Adipose tissue (tissue), 3 donors: ENCODE results near the gene BCO1. TPM values are rescaled to one million over a fixed set of nuclear protein-coding genes. Genes with fewer than 3 reads are reported as not detected.

ENCODE experiments used
- H3K27ac ChIP-seq: one replicate; pipeline ENCODE4 v1.5.1; 2013; ENCODE audit warnings: low read depth, low read length
- WGBS, 3 donors: extraction: QIAGEN DNeasy Blood & Tissue Kit; methylation state at CpG; one replicate each; pipeline ENCODE4 v1.1.7; 2013; 5-methylcytosine and 5-hydroxymethylcytosine counted together
- polyA plus RNA-seq, 3 donors: library from polyadenylated mRNA; stranded (reverse); fragments of 200-250 nt; gene quantifications; one replicate each; pipeline ENCODE4 v1.2.3, GENCODE V29; 2013
- donor health status: healthy with polysubstance abuse.
- donor health status: Bipolar disorder and iron deficiency.
- donor health status: healthy.

The BCO1 gene
- polyA plus RNA-seq, 3 donors, result 0.06 TPM; not detected in 2

- H3K27ac ChIP-seq, result no peak overlapping the region
- 59 to 91% (median 86%) methylated on average over 2 of the region's 2 CpGs for WGBS, 3 donors
Measured at GRCh38 chr16:81227785-81228184, 10.7 kb upstream of the BCO1 start.

- 70 to 71% (median 71%) methylated on average over 7 of the region's 7 CpGs for WGBS, 3 donors
- H3K27ac ChIP-seq, result no peak overlapping the region
Measured at GRCh38 chr16:81229811-81230210, 8.7 kb upstream of the BCO1 start.

GRCh38 chr16:81231014-81231413, 7.5 kb upstream of the BCO1 start:
- H3K27ac ChIP-seq, result no peak overlapping the region
- WGBS, 3 donors, result 73 to 84% (median 76%) methylated on average over 5 of the region's 5 CpGs

GRCh38 chr16:81232740-81233367, 5.6 kb upstream of the BCO1 start:
- 88 to 98% (median 89%) methylated on average over 8 of the region's 8 CpGs for WGBS, 3 donors

GRCh38 chr16:81237282-81237681, 1.2 kb upstream of the BCO1 start:
- H3K27ac ChIP-seq, result no peak overlapping the region
- 73 to 89% (median 87%) methylated on average over 8 of the region's 8 CpGs for WGBS, 3 donors

More at GRCh38 chr16:81232740-81233367, 5.6 kb upstream of the BCO1 start:
- no peak overlapping the region for H3K27ac ChIP-seq

GRCh38 chr16:81237942-81238295, 570 bp upstream of the BCO1 start:
- no peak overlapping the region for H3K27ac ChIP-seq
- WGBS, 3 donors, result 71 to 81% (median 74%) methylated on average over 10 of the region's 10 CpGs

- H3K27ac ChIP-seq, result no peak overlapping the region
- 74 to 87% (median 78%) methylated on average over 9 of the region's 9 CpGs for WGBS, 3 donors
Measured at GRCh38 chr16:81239367-81240121, 1.1 kb downstream of the BCO1 start.

- 79 to 87% (median 82%) methylated on average over 5 of the region's 5 CpGs for WGBS, 3 donors
- no peak overlapping the region for H3K27ac ChIP-seq
Measured at GRCh38 chr16:81241706-81242105, 3.2 kb downstream of the BCO1 start.

- 79 to 91% (median 91%) methylated on average over 8 of the region's 8 CpGs for WGBS, 3 donors
Measured at GRCh38 chr16:81242977-81243618, 4.6 kb downstream of the BCO1 start.

GRCh38 chr16:81243942-81244341, 5.5 kb downstream of the BCO1 start:
- 49 to 66% (median 64%) methylated on average over 9 of the region's 9 CpGs for WGBS, 3 donors
- H3K27ac ChIP-seq, result no peak overlapping the region

More at GRCh38 chr16:81242977-81243618, 4.6 kb downstream of the BCO1 start:
- H3K27ac ChIP-seq, result no peak overlapping the region

- no peak overlapping the region for H3K27ac ChIP-seq
- WGBS, 3 donors, result 63 to 74% (median 73%) methylated on average over 2 of the region's 2 CpGs
Measured at GRCh38 chr16:81251871-81252270, 13.4 kb downstream of the BCO1 start.

GRCh38 chr16:81253141-81253540, 14.7 kb downstream of the BCO1 start:
- H3K27ac ChIP-seq, result no peak overlapping the region
- WGBS, 3 donors, result 76 to 98% (median 92%) methylated on average over 5 of the region's 5 CpGs

- WGBS, 3 donors, result 89 to 96% (median 92%) methylated on average over 5 of the region's 5 CpGs
- H3K27ac ChIP-seq, result no peak overlapping the region
Measured at GRCh38 chr16:81254922-81255526, 16.5 kb downstream of the BCO1 start.

GRCh38 chr16:81259916-81260315, 21.4 kb downstream of the BCO1 start:
- no peak overlapping the region for H3K27ac ChIP-seq
- 72 to 87% (median 86%) methylated on average over 4 of the region's 4 CpGs for WGBS, 3 donors

GRCh38 chr16:81261049-81261648, 22.7 kb downstream of the BCO1 start:
- 73 to 77% (median 74%) methylated on average over 11 of the region's 11 CpGs for WGBS, 3 donors
- H3K27ac ChIP-seq, result no peak overlapping the region

GRCh38 chr16:81263470-81264220, 25.2 kb downstream of the BCO1 start:
- no peak overlapping the region for H3K27ac ChIP-seq

GRCh38 chr16:81264386-81264785, 25.9 kb downstream of the BCO1 start:
- no peak overlapping the region for H3K27ac ChIP-seq
- 75 to 85% (median 82%) methylated on average over 7 of the region's 7 CpGs for WGBS, 3 donors

More at GRCh38 chr16:81263470-81264220, 25.2 kb downstream of the BCO1 start:
- 39 to 43% (median 42%) methylated on average over 11 of the region's 11 CpGs for WGBS, 3 donors

GRCh38 chr16:81265052-81265451, 26.6 kb downstream of the BCO1 start:
- H3K27ac ChIP-seq, result no peak overlapping the region

More at GRCh38 chr16:81265052-81265451, 26.6 kb downstream of the BCO1 start:
- 84 to 97% (median 90%) methylated on average over 2 of the region's 2 CpGs for WGBS, 3 donors
